ENCODE results near the gene P2RX7. TPM values are rescaled to one million over a fixed set of nuclear protein-coding genes. Genes with fewer than 3 reads are reported as not detected.

Gene P2RX7
- polyA plus RNA-seq, 1 of the 3 experiments (the other 2 are of a cell fraction), result 0.43 TPM

DNA sequence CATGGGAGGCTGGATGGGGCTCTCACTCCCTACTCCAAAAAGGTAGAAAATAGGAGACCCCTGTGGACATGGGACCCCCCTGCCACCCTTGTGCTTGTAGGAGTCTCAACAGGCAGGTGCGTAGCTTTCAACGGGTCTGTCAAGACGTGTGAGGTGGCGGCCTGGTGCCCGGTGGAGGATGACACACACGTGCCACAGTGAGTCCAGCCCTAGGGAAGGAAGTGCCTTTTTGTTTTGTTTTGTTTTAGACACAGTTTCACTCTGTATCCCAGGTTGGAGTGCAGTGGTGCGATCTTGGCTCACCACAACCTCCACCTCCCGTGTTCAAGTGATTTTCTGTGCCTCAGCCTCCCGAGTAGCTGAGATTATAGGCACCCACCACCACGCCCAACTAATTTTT is 90.2 kb downstream of the P2RX7 start:
- H3K9me3 ChIP-seq, result no peaks in the 10 kb centered on the region
- no peak overlapping the region for H3K9ac ChIP-seq
- no peak for DNase-seq
- H3K4me1 ChIP-seq (ENCODE audit: control insufficient read depth in 1 of 2, insufficient read depth in 2 of 2, low read depth in 1 of 2, low read length in 1 of 2), result peaks cover 0 to 3% of the 10 kb centered on the region in 2 experiments; a peak in 1 of 4 replicates
- CTCF ChIA-PET, result no interaction called here
- H3K4me2 ChIP-seq, result no peak overlapping the region
- no peaks in the 10 kb centered on the region for H3K9me2 ChIP-seq
- WGBS (ENCODE audit: low lambda C conversion rate), result 97% methylated on average over 10 of the region's 10 CpGs
- no peaks in the 10 kb centered on the region for H3K27me3 ChIP-seq (ENCODE audit: insufficient read depth)
- H3K4me3 ChIP-seq (ENCODE audit: low read depth in 2 of 2, low read length in 1 of 2), result no peak overlapping the region
- POLR2A ChIA-PET, result no interaction called here
- no peaks in the 10 kb centered on the region for H3K36me3 ChIP-seq (replicated peaks in 1 of 2; ENCODE audit: control insufficient read depth in 1 of 2, insufficient read depth in 2 of 2, low read length in 1 of 2)
- TF ChIP-seq TCF12 (IDR thresholded peaks at IDR 0.05) (no peak), FOXJ3 (CRISPR knock-in tag; IDR thresholded peaks at IDR 0.05) (no peak), SMC3 (IDR thresholded peaks at IDR 0.05; ENCODE audit: low read depth, low read length) (no peak), JUND (IDR thresholded peaks at IDR 0.05) (no peak), GATA2 (CRISPR knock-in tag; IDR thresholded peaks at IDR 0.05) (no peak), TAF1 (IDR thresholded peaks at IDR 0.05; ENCODE audit: borderline replicate concordance, low read depth, low read length) (no peak), TEAD4 (IDR thresholded peaks at IDR 0.05; ENCODE audit: borderline replicate concordance, insufficient read depth) (no peak), NFIC (IDR thresholded peaks at IDR 0.05; ENCODE audit: borderline replicate concordance) (no peak), EZH2phosphoT487 (IDR thresholded peaks at IDR 0.05; ENCODE audit: borderline replicate concordance, low read depth) (no peak), SIN3A (IDR thresholded peaks at IDR 0.05; ENCODE audit: borderline replicate concordance, low read depth, low read length) (no peak), MEF2A (IDR thresholded peaks at IDR 0.05; ENCODE audit: borderline replicate concordance, low read depth) (no peak)
- TF ChIP-seq, protein P1, sequence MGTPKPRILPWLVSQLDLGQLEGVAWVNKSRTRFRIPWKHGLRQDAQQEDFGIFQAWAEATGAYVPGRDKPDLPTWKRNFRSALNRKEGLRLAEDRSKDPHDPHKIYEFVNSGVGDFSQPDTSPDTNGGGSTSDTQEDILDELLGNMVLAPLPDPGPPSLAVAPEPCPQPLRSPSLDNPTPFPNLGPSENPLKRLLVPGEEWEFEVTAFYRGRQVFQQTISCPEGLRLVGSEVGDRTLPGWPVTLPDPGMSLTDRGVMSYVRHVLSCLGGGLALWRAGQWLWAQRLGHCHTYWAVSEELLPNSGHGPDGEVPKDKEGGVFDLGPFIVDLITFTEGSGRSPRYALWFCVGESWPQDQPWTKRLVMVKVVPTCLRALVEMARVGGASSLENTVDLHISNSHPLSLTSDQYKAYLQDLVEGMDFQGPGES (IDR thresholded peaks at IDR 0.05; ENCODE audit: low read depth, low read length), result no peak
- TF ChIP-seq, protein P2, sequence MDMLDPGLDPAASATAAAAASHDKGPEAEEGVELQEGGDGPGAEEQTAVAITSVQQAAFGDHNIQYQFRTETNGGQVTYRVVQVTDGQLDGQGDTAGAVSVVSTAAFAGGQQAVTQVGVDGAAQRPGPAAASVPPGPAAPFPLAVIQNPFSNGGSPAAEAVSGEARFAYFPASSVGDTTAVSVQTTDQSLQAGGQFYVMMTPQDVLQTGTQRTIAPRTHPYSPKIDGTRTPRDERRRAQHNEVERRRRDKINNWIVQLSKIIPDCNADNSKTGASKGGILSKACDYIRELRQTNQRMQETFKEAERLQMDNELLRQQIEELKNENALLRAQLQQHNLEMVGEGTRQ (IDR thresholded peaks at IDR 0.05; ENCODE audit: borderline replicate concordance, low read depth, low read length), result no peak
- TF ChIP-seq, protein P3, sequence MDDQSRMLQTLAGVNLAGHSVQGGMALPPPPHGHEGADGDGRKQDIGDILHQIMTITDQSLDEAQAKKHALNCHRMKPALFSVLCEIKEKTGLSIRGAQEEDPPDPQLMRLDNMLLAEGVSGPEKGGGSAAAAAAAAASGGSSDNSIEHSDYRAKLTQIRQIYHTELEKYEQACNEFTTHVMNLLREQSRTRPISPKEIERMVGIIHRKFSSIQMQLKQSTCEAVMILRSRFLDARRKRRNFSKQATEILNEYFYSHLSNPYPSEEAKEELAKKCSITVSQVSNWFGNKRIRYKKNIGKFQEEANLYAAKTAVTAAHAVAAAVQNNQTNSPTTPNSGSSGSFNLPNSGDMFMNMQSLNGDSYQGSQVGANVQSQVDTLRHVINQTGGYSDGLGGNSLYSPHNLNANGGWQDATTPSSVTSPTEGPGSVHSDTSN (IDR thresholded peaks at IDR 0.05), result no peak
- TF ChIP-seq, protein P4, sequence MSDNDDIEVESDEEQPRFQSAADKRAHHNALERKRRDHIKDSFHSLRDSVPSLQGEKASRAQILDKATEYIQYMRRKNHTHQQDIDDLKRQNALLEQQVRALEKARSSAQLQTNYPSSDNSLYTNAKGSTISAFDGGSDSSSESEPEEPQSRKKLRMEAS (IDR thresholded peaks at IDR 0.05; ENCODE audit: low read depth), result no peak
- no peaks in the 10 kb centered on the region for H3K79me2 ChIP-seq (ENCODE audit: insufficient read depth)
- no peak overlapping the region for H3K27ac ChIP-seq (ENCODE audit: low read depth in 2 of 2, low read length in 1 of 2)
- no peaks in the 10 kb centered on the region for H3F3A ChIP-seq (replicated peaks; ENCODE audit: insufficient read depth)
- no peak overlapping the region for H2AFZ ChIP-seq (ENCODE audit: low read depth)
- no peaks in the 10 kb centered on the region for H4K20me1 ChIP-seq (ENCODE audit: insufficient read depth)
